ENCODE measurements around the gene THOP1.
A peak's percentile ranks its signal among the peaks of the same experiment; 100 is the strongest.
"Not testable (repeated sequence)": the region's sequence is repeated elsewhere in the genome, so short reads cannot be mapped to it uniquely, and the experiment has no call there.

THOP1 gene

GRCh38 chr19:2816641-2817040 lies 31.3 kb downstream of the THOP1 start:
- H3K4me3 ChIP-seq (ENCODE audit: low read depth, low read length): no peak overlapping the region
- DNase-seq (ENCODE audit: low read depth, low spot score): no peak
- in situ Hi-C loops (cut with HindIII; ENCODE audit: low sequenced_read_pairs): no loop called here
- TF ChIP-seq CTCF (IDR thresholded peaks at IDR 0.05; ENCODE audit: low read depth, low read length): no peak

- H3K4me3 ChIP-seq (ENCODE audit: low read depth, low read length); DNase-seq (ENCODE audit: low read depth, low spot score); in situ Hi-C loops (cut with HindIII; ENCODE audit: low sequenced_read_pairs): not testable (repeated sequence)
Observed at GRCh38 chr19:2817237-2817829, 32.0 kb downstream of the THOP1 start.

DNA sequence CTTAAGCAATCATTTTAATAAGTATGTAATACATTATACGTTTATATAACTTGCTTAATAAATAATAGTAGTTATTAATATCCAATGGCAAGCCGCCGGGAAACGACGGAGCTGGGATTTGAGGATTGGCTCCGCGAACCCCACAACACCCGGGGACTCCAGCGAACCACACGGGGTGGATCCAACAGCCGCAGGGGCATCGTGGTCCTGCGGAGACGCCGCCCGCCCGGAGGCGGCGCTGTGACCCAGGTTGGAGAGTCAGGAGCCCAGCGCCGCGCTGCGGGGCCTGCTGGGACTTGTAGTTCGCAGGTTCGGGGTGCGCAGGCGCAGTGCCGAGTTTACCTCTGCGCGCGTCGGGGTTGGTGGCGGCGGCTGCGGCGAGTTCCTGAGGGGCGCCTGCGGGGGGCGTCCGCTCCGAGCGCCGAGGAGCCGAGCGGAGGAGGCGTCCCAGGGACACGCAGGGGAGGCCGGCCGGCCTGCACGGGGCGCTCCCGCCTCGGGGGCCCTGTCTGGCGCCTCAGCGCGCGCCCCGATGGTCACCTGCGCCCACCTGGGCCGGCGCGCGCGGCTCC lies 34.3 kb downstream of the THOP1 start, which contains the start of gene ZNF554:
ZNF554 (plus strand) TSS at position 329 of the 572 bp plus-strand sequence; CDS start at position 533, 204 bp downstream.
- H3K4me3 ChIP-seq (ENCODE audit: low read depth, low read length): peak within 1 kb of the TSS; percentile 70
- TF ChIP-seq CTCF (IDR thresholded peaks at IDR 0.05; ENCODE audit: low read depth, low read length): peak; percentile 96
- in situ Hi-C loops (cut with HindIII; ENCODE audit: low sequenced_read_pairs): no loop called here
- peak; percentile 96 for DNase-seq (ENCODE audit: low read depth, low spot score)

DNA sequence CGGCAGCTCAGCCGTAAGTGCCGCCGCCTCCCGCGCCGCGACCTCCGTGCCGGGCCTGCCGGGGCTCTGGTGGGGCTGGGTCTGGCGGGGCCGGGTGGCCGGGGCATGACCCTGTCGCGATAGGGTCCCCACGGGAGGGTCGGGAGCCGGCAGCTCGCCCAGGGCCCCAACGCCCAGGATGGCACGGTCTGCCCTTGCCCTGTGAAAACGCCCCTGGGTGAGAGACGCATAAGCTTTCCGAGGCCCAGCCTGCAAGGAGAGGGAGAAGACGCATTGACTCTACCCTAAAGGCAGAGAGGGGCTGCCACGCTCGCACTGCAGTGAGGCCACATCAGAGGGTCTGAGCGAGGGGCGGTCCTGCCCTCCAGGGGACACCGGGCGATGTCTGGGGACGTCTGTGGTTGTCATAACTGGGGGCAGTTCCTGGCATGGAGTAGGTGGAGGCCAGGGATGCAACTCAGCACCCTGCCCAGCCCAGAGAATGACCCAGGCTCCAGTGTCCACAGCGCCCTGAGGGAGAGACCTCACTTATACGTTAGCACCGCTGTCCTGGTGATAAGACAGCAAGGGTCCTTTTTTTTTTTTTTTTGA lies 34.9 kb downstream of the THOP1 start:
- no peak for DNase-seq (ENCODE audit: low read depth, low spot score)
- in situ Hi-C loops (cut with HindIII; ENCODE audit: low sequenced_read_pairs): no loop called here
- TF ChIP-seq CTCF (IDR thresholded peaks at IDR 0.05; ENCODE audit: low read depth, low read length): no peak
- peak overlapping the region; percentile 70 for H3K4me3 ChIP-seq (ENCODE audit: low read depth, low read length)

GRCh38 chr19:2822846-2823245 lies 37.5 kb downstream of the THOP1 start:
- TF ChIP-seq CTCF (IDR thresholded peaks at IDR 0.05; ENCODE audit: low read depth, low read length): no peak
- no peak overlapping the region for H3K4me3 ChIP-seq (ENCODE audit: low read depth, low read length)
- in situ Hi-C loops (cut with HindIII; ENCODE audit: low sequenced_read_pairs): no loop called here
- no peak for DNase-seq (ENCODE audit: low read depth, low spot score)

DNA sequence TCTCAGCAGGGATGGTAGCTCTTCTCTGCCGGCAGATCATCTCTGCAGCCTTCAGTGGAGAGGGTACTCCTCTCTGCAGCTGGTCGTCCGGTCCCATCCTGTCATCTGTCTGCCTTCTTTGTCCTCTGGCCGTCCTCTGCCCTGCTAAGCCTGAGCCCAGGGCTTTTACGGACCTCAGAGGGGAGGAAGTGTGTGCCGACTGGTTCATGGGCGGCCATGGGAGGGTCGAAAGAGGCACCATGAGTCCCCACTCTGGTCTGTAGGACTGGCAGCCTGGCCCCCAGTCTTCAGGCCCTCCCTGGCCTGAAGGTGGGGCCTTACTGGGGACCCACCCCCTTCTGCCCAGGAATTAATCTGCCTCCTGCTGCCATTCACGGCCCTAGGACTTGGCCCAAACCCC lies 38.3 kb downstream of the THOP1 start:
- H3K4me3 ChIP-seq (ENCODE audit: low read depth, low read length): no peak overlapping the region
- in situ Hi-C loops (cut with HindIII; ENCODE audit: low sequenced_read_pairs): no loop called here
- no peak for TF ChIP-seq CTCF (IDR thresholded peaks at IDR 0.05; ENCODE audit: low read depth, low read length)
- DNase-seq (ENCODE audit: low read depth, low spot score): no peak

- H3K4me3 ChIP-seq (ENCODE audit: low read depth, low read length): no peak overlapping the region
- TF ChIP-seq CTCF (IDR thresholded peaks at IDR 0.05; ENCODE audit: low read depth, low read length): no peak
- no peak for DNase-seq (ENCODE audit: low read depth, low spot score)
- in situ Hi-C loops (cut with HindIII; ENCODE audit: low sequenced_read_pairs): no loop called here
Observed at GRCh38 chr19:2824129-2824528, 38.8 kb downstream of the THOP1 start.
